Type B pancreatic cell (in vitro differentiated cells): ENCODE results near the gene GET4. TPM values are rescaled to one million over a fixed set of nuclear protein-coding genes. Genes with fewer than 3 reads are reported as not detected.
A peak's percentile ranks its signal among the peaks of the same experiment; 100 is the strongest.

Source experiments
- DNase-seq: peaks from one replicate; pipeline ENCODE4 v3.0.0; 2021; ENCODE audit warnings: mixed read lengths; ENCODE audit not compliant: unreplicated experiment; ENCODE audit errors: extremely low spot score
- H3K27ac Mint-ChIP-seq: 2 replicates; pipeline ENCODE4 v1.8.0; 2021; ENCODE audit warnings: mild to moderate bottlenecking, mixed read lengths
- H3K27me3 Mint-ChIP-seq: 2 replicates; pipeline ENCODE4 v1.8.0; 2021; ENCODE audit warnings: mixed read lengths
- H3K36me3 Mint-ChIP-seq: 2 replicates; pipeline ENCODE4 v1.8.0; 2021; ENCODE audit warnings: mixed read lengths
- H3K4me1 Mint-ChIP-seq: one replicate; pipeline ENCODE4 v1.8.0; 2021; ENCODE audit warnings: mixed read lengths; ENCODE audit not compliant: unreplicated experiment
- H3K4me3 Mint-ChIP-seq: 2 replicates; pipeline ENCODE4 v1.8.0; 2021; ENCODE audit warnings: mild to moderate bottlenecking, mixed read lengths
- H3K9me3 Mint-ChIP-seq: 2 replicates; pipeline ENCODE4 v1.8.0; 2021; ENCODE audit warnings: mixed read lengths
- CTCF ChIP-seq: fragments of 200-600 bp; sonication (generic); conservative IDR thresholded peaks from 2 replicates; pipeline ENCODE4 v1.5.0; 2021; ENCODE audit warnings: antibody characterized with exemption, mild to moderate bottlenecking
- total RNA-seq: library from RNA; stranded (reverse); gene quantifications from 2 replicates; pipeline ENCODE4 v1.2.1, GENCODE V29; 2021; ENCODE audit warnings: low replicate concordance

GET4 gene
- total RNA-seq, 1 donor from 2014 or later = 46.3 TPM

DNA sequence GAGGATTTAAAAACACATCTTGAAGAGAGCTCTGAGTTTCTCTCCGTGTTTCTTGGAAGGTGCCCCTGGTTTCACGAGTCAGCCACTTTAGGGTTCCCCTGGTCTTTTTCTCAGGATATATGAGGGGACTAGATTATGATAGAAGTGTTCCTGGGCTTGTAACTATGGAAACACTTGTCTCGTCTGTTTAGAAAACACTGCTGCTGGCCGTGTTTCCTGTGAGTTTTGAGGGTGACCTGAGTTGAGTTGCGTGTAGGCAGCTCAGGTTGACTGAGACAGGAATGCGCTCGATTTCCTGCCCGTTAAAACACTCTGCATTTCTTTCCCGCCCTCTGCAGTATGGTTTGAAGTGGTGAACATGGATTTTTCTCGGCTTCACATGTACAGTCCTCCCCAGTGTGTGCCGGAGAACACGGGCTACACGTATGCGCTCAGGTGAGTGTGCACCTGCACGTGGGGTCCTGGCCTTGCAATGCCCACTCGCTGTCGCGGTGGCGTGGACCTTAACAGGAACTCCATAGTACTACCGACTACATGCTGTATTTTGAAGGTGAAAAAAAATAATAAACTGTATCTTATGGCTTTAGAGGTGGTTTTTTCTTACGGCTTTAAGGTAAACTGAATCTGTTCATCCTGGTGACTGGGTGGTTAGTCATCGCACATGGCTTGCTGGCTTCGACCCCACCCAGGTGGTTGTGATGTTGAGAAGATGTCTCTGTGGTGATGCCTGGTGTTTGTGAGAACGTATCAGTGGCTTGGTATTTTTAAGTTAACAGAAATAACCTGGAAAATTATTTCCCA lies 44.0 kb upstream of the GET4 start, which contains the start of gene SUN1:
Gene SUN1, plus strand, starts transcription at position 310 of the 801 bp plus-strand sequence. Its CDS starts 49 bp downstream, at position 359.
- H3K36me3 Mint-ChIP-seq = peaks cover 9% of the 10 kb centered on the region
- peak within 1 kb of the TSS; percentile 99 for H3K27ac Mint-ChIP-seq
- H3K4me3 Mint-ChIP-seq = peak within 1 kb of the TSS; percentile 78
- no peak for TF ChIP-seq CTCF
- no peaks in the 10 kb centered on the region for H3K9me3 Mint-ChIP-seq
- peaks cover 36% of the 10 kb centered on the region for H3K4me1 Mint-ChIP-seq
- DNase-seq = no peak
- H3K27me3 Mint-ChIP-seq = no peaks in the 10 kb centered on the region

- no peak for DNase-seq
- H3K9me3 Mint-ChIP-seq = no peaks in the 10 kb centered on the region
- peaks cover 36% of the 10 kb centered on the region for H3K4me1 Mint-ChIP-seq
- no peak for TF ChIP-seq CTCF
- H3K36me3 Mint-ChIP-seq = peaks cover 9% of the 10 kb centered on the region
- peak overlapping the region; percentile 99 for H3K27ac Mint-ChIP-seq
- peak overlapping the region; percentile 37 for H3K4me3 Mint-ChIP-seq
- no peaks in the 10 kb centered on the region for H3K27me3 Mint-ChIP-seq
Observed at GRCh38 chr7:832968-833424, 43.4 kb upstream of the GET4 start.

GRCh38 chr7:833601-834258 lies 42.6 kb upstream of the GET4 start:
- no peak for TF ChIP-seq CTCF
- peaks cover 9% of the 10 kb centered on the region for H3K36me3 Mint-ChIP-seq
- DNase-seq = no peak
- no peak overlapping the region for H3K27ac Mint-ChIP-seq
- H3K9me3 Mint-ChIP-seq = no peaks in the 10 kb centered on the region
- H3K27me3 Mint-ChIP-seq = no peaks in the 10 kb centered on the region
- H3K4me1 Mint-ChIP-seq = peaks cover 36% of the 10 kb centered on the region
- no peak overlapping the region for H3K4me3 Mint-ChIP-seq

DNA sequence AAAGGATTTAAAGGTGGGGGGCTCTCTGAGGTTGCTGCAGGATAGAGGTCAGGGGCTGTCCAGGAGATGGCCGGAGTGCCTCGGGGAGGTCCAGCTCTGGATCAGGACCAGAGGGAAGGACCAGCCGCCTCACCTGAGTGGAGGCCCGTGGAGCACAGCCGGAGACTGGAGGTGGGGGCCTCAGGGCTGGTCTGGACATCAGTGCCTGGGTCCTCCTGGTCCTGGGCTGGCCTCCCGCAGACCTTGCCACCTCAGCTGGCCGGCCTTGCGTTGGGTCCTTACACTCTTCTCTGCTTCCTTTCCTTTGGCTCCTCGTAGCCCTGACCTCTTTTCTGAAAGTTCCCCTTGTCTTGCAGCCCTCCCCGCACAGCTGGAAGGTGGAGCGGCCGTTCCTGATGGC lies 42.1 kb upstream of the GET4 start:
- TF ChIP-seq CTCF = no peak
- no peak overlapping the region for H3K27ac Mint-ChIP-seq
- H3K4me1 Mint-ChIP-seq = peaks cover 36% of the 10 kb centered on the region
- DNase-seq = no peak
- H3K9me3 Mint-ChIP-seq = no peaks in the 10 kb centered on the region
- peaks cover 9% of the 10 kb centered on the region for H3K36me3 Mint-ChIP-seq
- no peak overlapping the region for H3K4me3 Mint-ChIP-seq
- no peaks in the 10 kb centered on the region for H3K27me3 Mint-ChIP-seq

GRCh38 chr7:835021-835420 lies 41.3 kb upstream of the GET4 start:
- H3K9me3 Mint-ChIP-seq = no peaks in the 10 kb centered on the region
- peaks cover 34% of the 10 kb centered on the region for H3K4me1 Mint-ChIP-seq
- peaks cover 12% of the 10 kb centered on the region for H3K36me3 Mint-ChIP-seq
- H3K4me3 Mint-ChIP-seq = no peak overlapping the region
- no peak for DNase-seq
- H3K27me3 Mint-ChIP-seq = no peaks in the 10 kb centered on the region
- no peak for TF ChIP-seq CTCF
- H3K27ac Mint-ChIP-seq = peak overlapping the region; percentile 48
